Activated CD8-positive, alpha-beta T cell treated with anti-CD3 and anti-CD28 coated beads, Interleukin-2, amount 10 ng/mL, durations not matched to agents 7 days and 5 days (primary cell): Measurements from ENCODE around the gene GGNBP2. TPM values are rescaled to one million over a fixed set of nuclear protein-coding genes. Genes with fewer than 3 reads are reported as not detected.

Source experiments
- ATAC-seq: fragments of 150-1000 bp; cut with Tn5 transposase; one replicate; pipeline ENCODE4 v1.10.0; 2021; ENCODE audit warnings: moderate library complexity
- CTCF ChIA-PET: fragments of 350-600 bp; sonication (Branson Sonifier 250); formaldehyde crosslinking; loops from one replicate; lab custom pipeline; 2021; ENCODE audit warnings: antibody characterized with exemption; lab: Charles Lee
- POLR2A ChIA-PET: fragments of 350-600 bp; sonication (Branson Sonifier 250); formaldehyde crosslinking; loops from one replicate; lab custom pipeline; 2021; ENCODE audit warnings: antibody characterized with exemption; lab: Charles Lee
- DNase-seq: peaks from one replicate; pipeline ENCODE4 v3.0.0-alpha.2; 2020
- H3K27ac Mint-ChIP-seq: one replicate; pipeline ENCODE4 v1.8.0; 2021; ENCODE audit warnings: mild to moderate bottlenecking, mixed read lengths
- H3K27me3 Mint-ChIP-seq: one replicate; pipeline ENCODE4 v1.8.0; 2021; ENCODE audit warnings: low read depth, mixed read lengths
- H3K36me3 Mint-ChIP-seq: one replicate; pipeline ENCODE4 v1.8.0; 2021; ENCODE audit warnings: low read depth, mixed read lengths
- H3K4me1 Mint-ChIP-seq: one replicate; pipeline ENCODE4 v1.8.0; 2021; ENCODE audit warnings: low read depth, mixed read lengths
- H3K4me3 Mint-ChIP-seq: one replicate; pipeline ENCODE4 v1.8.0; 2021; ENCODE audit warnings: mild to moderate bottlenecking, mixed read lengths
- H3K9me3 Mint-ChIP-seq: one replicate; pipeline ENCODE4 v1.8.0; 2022; ENCODE audit warnings: mixed read lengths; ENCODE audit not compliant: insufficient read depth
- total RNA-seq, 2 experiments: library from RNA; stranded (reverse); gene quantifications; one replicate each; pipeline ENCODE4 v1.2.3, GENCODE V29; 2021

The GGNBP2 gene
- total RNA-seq, 2 experiments from 2014 or later: 112 to 122 TPM

DNA sequence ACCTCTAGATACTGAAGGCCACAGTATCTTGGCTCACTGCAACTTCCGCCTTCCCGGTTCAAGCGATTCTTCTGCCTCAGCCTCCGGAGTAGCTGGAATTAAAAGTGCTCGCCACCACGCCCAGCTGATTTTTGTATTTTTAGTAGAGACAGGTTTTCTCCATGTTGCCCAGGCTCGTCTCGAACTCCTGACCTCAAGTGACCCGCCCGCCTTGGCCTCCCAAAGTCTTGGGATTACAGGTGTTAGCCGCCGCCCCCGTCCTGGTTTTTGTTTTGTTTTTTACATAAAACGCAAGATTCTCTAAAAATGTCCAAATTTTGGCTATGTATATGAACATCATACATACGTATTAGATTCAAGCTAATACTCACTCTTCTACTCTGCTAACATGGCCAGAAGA is 2.0 kb upstream of the GGNBP2 start:
- no peak overlapping the region for H3K27ac Mint-ChIP-seq
- no peak overlapping the region for H3K4me3 Mint-ChIP-seq

DNA sequence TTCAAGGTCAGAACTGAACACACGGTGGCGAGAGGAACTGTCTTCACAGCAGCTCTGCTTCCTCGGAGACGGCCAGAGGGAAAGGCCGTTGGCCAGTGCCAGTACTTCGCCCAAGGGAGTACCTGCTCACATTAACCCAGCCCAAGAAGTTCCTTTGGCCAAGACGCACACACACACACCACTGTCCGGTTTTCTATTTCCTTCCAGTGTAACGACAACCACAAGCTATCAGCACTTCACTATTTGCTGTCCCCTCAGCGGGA is 744 bp upstream of the GGNBP2 start:
- peaks cover 28% of the 10 kb centered on the region for H3K4me1 Mint-ChIP-seq
- ChIA-PET POLR2A (interaction anchor here (0.6 to 4.7 kb wide), 4 partner anchors 9 to 701 kb away, joined by 3 to 84 read pairs (median 4); partner anchors contain the start of genes MYO19, PIGW and ZNHIT3), CTCF (interaction anchor here (1.6 to 3.9 kb wide), 2 partner anchors 9 to 59 kb away, joined by 7 to 35 read pairs; partner anchors contain the start of genes MYO19 and PIGW)
- peaks cover 43% of the 10 kb centered on the region for H3K36me3 Mint-ChIP-seq
- H3K4me3 Mint-ChIP-seq: peak overlapping the region; percentile 93
- DNase-seq: peak; percentile 46
- no peaks in the 10 kb centered on the region for H3K27me3 Mint-ChIP-seq
- ATAC-seq: no peak
- H3K27ac Mint-ChIP-seq: peak overlapping the region; percentile 98
- no peaks in the 10 kb centered on the region for H3K9me3 Mint-ChIP-seq

More for the DNA sequence above, 2.0 kb upstream of the GGNBP2 start:
- H3K4me1 Mint-ChIP-seq: peaks cover 21% of the 10 kb centered on the region
- no peaks in the 10 kb centered on the region for H3K27me3 Mint-ChIP-seq
- no peaks in the 10 kb centered on the region for H3K9me3 Mint-ChIP-seq
- CTCF ChIA-PET: interaction anchor here (1.6 kb wide), 1 partner anchor 60 kb away, joined by 7 read pairs; no protein-coding TSS in a partner anchor
- no peak for ATAC-seq
- DNase-seq: no peak
- peaks cover 40% of the 10 kb centered on the region for H3K36me3 Mint-ChIP-seq
- POLR2A ChIA-PET: interaction anchor here (4.7 kb wide), 1 partner anchor 8 kb away, joined by 84 read pairs; the partner anchor contains the start of genes MYO19 and PIGW

DNA sequence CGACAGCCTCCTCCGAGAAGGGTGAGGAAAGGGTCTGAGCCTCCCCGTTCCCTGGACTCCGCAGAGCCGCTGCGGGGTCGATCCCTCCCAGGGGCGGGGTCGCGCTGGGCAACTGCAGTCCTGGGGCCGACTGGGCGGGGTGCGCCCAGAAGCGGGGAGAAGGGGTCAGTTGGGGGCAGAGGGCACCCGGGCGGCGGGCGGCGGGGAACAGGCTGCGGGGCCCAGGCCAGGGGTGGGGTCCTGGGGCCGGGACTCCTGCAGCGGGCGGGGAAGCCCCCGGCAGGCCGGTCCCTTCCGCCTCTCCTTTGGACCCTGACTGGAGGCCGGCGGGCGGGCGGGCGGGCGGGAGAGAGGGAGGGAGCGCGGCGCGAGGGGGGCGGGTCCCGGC is 352 bp downstream of the GGNBP2 start:
- ChIA-PET CTCF (interaction anchor here (1.9 to 3.9 kb wide), 3 partner anchors 10 to 57 kb away, joined by 6 to 35 read pairs (median 12); partner anchors contain the start of genes MRM1, MYO19 and PIGW), POLR2A (interaction anchor here (1.0 to 4.7 kb wide), 7 partner anchors 10 to 1061 kb away, joined by 3 to 84 read pairs (median 4); partner anchors contain the start of genes ACACA, MRM1, MYO19 and PIGW)
- peak overlapping the region; percentile 98 for H3K27ac Mint-ChIP-seq

DNA sequence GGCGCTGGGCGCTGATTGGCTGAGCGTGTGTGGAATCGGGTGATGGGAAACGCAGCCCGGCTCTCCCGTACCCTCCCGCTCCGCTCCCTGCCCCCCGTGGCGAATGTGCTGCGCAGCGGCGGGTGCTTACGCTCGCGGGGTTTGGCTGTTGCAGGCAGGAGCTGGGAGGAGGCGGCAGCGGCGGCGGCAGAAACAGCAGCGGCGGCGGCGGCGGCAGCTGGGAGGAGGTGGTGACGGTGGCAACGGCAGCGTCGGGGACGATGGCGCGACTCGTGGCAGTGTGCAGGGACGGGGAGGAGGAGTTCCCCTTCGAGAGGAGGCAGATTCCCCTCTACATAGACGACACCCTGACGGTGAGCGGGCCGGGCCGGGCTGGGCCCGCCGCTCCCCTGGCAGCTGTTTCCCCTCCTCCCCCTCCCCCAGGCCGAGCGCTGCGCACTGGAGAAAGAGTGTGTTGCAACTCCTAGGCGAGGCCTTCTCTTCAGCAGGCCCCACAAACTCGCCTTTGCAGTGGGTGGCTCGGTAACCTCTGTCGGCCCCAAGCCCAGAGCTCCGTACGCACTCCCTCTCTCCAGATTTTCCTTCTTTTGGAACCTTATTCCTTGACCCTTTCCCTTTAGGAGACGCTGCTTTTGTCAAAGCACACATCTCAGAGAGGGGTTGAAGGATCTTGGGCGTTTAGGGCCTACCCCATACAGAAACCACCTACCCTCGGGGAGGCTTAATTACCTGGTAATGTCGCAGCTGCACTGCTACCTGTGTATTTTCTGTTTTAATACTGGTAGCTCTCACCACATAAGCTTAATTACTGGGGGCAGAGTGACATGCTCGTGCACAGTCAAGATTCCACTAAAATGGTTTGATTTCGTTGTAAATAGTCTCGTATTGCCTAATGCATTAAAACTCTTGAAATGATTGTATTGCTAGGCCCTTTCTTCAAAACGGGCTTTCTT is 1.0 kb downstream of the GGNBP2 start:
- H3K4me1 Mint-ChIP-seq: peaks cover 43% of the 10 kb centered on the region
- H3K27ac Mint-ChIP-seq: peak overlapping the region; percentile 95
- ATAC-seq (peak; percentile 83), DNase-seq (peak; percentile 96)
- H3K36me3 Mint-ChIP-seq: peaks cover 53% of the 10 kb centered on the region
- ChIA-PET CTCF (interaction anchor here (1.9 to 3.9 kb wide), 3 partner anchors 9 to 57 kb away, joined by 6 to 35 read pairs (median 12); partner anchors contain the start of genes MRM1, MYO19 and PIGW), POLR2A (interaction anchor here (0.6 to 4.7 kb wide), 15 partner anchors 10 to 1274 kb away, joined by 3 to 84 read pairs (median 4); partner anchors contain the start of genes ACACA, MRM1, MYO19 and PIGW)
- H3K27me3 Mint-ChIP-seq: no peaks in the 10 kb centered on the region
- peak overlapping the region; percentile 87 for H3K4me3 Mint-ChIP-seq
- no peaks in the 10 kb centered on the region for H3K9me3 Mint-ChIP-seq

More for the DNA sequence above, 352 bp downstream of the GGNBP2 start:
- Mint-ChIP-seq H3K36me3 (peaks cover 49% of the 10 kb centered on the region), H3K4me3 (peak overlapping the region; percentile 93), H3K4me1 (peaks cover 37% of the 10 kb centered on the region), H3K9me3 (no peaks in the 10 kb centered on the region), H3K27me3 (no peaks in the 10 kb centered on the region)
- DNase-seq (no peak), ATAC-seq (peak; percentile 61)

DNA sequence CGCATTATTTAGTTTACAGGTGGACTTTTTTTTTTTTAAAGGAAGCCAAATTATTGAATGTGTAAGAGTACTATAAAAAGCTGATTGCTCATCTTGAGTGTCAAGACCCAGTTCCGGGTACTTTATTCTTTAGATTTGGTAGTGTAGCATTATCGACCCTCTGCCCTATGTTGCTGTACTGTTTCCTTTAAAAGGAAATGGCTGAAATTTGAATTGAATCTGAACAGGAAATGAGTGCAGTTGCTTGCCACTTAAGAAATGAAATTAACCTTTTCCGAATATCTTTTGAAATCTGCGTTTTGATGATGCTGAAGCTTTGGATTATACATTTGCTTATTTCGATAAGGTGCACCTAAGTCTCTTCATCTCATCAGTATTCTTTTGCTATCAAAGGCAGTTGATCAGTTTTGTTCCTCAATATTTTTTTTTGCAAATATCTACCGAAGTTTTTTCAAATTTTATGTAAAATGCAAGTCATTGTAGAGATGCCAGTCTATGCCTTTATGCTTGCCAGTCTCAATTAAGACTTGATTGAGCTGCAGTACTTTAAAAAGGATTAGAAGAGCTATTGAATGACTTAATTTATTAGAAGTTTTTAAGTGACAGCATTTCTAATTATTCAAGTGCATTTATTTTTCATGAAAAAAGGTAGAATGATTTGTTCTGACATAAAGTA is 1.8 kb downstream of the GGNBP2 start:
- Mint-ChIP-seq H3K9me3 (no peaks in the 10 kb centered on the region), H3K4me1 (peaks cover 46% of the 10 kb centered on the region), H3K27ac (peak overlapping the region; percentile 95), H3K27me3 (no peaks in the 10 kb centered on the region), H3K4me3 (peak overlapping the region; percentile 87), H3K36me3 (peaks cover 55% of the 10 kb centered on the region)
- DNase-seq (no peak), ATAC-seq (no peak)
- POLR2A ChIA-PET: interaction anchor here (0.6 to 4.7 kb wide), 8 partner anchors 9 to 1274 kb away, joined by 4 to 84 read pairs (median 5); partner anchors contain the start of genes MRM1, MYO19 and PIGW
- CTCF ChIA-PET: interaction anchor here (0.5 to 3.9 kb wide), 5 partner anchors 9 to 56 kb away, joined by 3 to 35 read pairs (median 6); partner anchors contain the start of genes MRM1, MYO19 and PIGW

DNA sequence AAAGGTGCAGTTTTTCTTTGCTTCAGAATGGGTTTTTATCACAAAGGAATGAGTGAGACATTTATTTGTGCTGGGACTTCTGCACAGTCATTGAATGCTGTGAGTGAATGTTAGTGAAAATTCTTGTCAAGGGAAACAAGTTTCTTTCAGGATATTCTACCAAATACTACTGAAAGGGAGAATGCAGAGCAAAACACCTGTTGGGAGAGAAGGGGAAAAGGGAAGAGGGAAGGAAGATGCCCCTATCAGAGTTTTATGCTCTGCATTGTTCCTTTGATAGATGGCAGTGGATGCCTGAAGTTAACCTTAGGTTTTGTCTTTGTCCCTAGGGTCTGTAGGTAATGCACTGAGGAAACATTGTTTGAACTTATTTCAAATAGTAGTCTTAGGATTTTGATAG is 3.1 kb downstream of the GGNBP2 start:
- H3K4me3 Mint-ChIP-seq: peak overlapping the region; percentile 87
- H3K27me3 Mint-ChIP-seq: no peaks in the 10 kb centered on the region
- no peaks in the 10 kb centered on the region for H3K9me3 Mint-ChIP-seq
- CTCF ChIA-PET: no interaction called here
- DNase-seq (no peak), ATAC-seq (no peak)
- POLR2A ChIA-PET: interaction anchor here (1.3 to 1.7 kb wide), 2 partner anchors 14 to 175 kb away, joined by 4 to 6 read pairs; partner anchors contain the start of gene MYO19
- H3K4me1 Mint-ChIP-seq: peaks cover 55% of the 10 kb centered on the region
- H3K36me3 Mint-ChIP-seq: peaks cover 58% of the 10 kb centered on the region
- H3K27ac Mint-ChIP-seq: peak overlapping the region; percentile 73

DNA sequence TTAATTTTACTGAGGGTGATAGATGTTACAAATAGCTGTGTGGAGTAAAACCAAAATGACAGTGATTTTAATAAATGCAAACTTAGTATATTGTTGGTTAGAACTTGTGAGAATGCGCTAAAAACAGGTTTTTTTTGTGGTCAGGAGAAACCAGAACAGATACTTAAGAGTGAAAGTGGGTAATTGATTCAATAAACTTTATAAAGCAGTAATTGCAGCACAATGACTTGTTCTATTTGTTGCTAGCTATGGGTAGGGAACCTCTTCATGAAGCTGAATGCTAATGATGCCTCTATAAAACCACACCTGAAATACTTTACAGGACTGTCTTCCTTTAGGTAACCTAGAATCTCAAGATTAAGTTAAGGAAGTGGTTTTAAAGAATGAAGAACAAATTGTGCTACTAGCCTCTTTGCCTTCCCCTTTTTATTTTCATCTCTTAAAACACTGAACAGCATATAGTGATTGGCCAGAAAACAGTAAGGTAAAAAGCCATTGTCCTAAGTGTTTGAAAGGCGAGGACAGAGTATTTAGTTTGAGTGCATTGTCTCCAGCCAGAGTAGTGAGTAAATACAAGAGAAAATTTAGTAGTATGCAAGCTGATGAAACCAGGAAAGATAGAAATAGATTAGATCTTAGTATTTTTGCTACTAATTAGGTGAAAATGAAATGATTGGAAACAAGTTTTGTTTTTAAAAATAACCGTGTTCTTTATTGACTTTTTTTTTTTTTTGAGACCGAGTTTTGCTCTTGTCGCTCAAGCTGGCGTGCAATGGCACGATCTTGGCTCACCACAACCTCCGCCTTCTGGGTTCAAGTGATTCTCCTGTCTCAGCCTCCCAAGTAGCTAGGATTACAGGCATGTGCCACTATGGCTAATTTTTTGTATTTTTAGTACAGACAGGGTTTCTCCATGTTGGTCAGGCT is 6.0 kb downstream of the GGNBP2 start:
- H3K36me3 Mint-ChIP-seq: peaks cover 68% of the 10 kb centered on the region
- H3K27me3 Mint-ChIP-seq: no peaks in the 10 kb centered on the region
- peaks cover 57% of the 10 kb centered on the region for H3K4me1 Mint-ChIP-seq
- POLR2A ChIA-PET: interaction anchor here (1.8 kb wide), 1 partner anchor 50 kb away, joined by 5 read pairs; the partner anchor contains the start of gene MRM1
- no peaks in the 10 kb centered on the region for H3K9me3 Mint-ChIP-seq
- peak; percentile 24 for ATAC-seq
- H3K4me3 Mint-ChIP-seq: peak overlapping the region; percentile 54
- CTCF ChIA-PET: interaction anchor here (2.0 kb wide), 1 partner anchor 51 kb away, joined by 8 read pairs; the partner anchor contains the start of gene MRM1
- no peak for DNase-seq
- H3K27ac Mint-ChIP-seq: peak overlapping the region; percentile 77

DNA sequence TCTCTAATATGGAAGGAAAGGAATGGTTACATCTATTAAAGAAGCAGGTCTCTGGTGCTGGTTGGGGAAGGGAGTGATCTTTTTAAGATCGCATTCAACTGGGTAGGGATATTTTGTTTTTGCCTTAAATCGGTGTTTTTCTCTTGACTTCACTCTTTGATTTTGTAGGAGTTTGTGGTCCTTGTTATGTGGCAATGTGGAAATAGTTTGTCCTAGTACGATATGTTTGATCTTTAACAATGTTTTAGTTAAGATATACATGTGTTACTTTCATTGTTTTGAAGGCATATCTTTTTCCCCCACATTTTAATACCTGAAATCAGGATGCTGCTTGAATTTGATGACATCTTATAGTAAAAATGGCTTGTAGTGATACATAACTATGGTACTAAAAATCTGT is 8.7 kb downstream of the GGNBP2 start:
- peaks cover 46% of the 10 kb centered on the region for H3K4me1 Mint-ChIP-seq
- ChIA-PET CTCF (no interaction called here), POLR2A (no interaction called here)
- no peak overlapping the region for H3K4me3 Mint-ChIP-seq
- DNase-seq (no peak), ATAC-seq (no peak)
- H3K27me3 Mint-ChIP-seq: no peaks in the 10 kb centered on the region
- H3K36me3 Mint-ChIP-seq: peaks cover 67% of the 10 kb centered on the region
- H3K27ac Mint-ChIP-seq: peak overlapping the region; percentile 9
- no peaks in the 10 kb centered on the region for H3K9me3 Mint-ChIP-seq

DNA sequence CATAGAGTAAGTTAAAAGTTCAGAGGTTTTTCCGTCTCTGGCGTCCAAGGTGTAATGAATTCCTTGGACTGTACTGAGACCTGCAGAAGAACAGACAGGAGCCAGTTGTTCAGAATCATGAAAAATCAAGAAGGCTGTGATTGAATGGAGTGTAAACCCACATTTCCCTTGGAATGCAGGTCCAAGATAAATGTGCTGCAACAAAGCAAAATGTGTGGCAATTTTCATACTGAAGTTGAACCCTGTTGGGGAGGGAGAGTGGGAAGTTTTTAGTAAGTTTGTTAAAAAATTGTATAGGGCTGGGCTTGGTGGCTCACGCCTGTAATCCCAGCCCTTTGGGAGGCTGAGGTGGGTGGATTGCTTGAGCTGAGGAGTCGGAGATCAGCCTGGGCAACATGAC is 21.4 kb downstream of the GGNBP2 start:
- ChIA-PET CTCF (interaction anchor here (1.3 kb wide), 1 partner anchor 14 kb away, joined by 3 read pairs; no protein-coding TSS in a partner anchor), POLR2A (no interaction called here)
- ATAC-seq (no peak), DNase-seq (no peak)
- H3K4me1 Mint-ChIP-seq: peaks cover 4% of the 10 kb centered on the region
- H3K9me3 Mint-ChIP-seq: no peaks in the 10 kb centered on the region
- H3K27me3 Mint-ChIP-seq: no peaks in the 10 kb centered on the region
- no peak overlapping the region for H3K27ac Mint-ChIP-seq
- no peak overlapping the region for H3K4me3 Mint-ChIP-seq
- peaks cover 60% of the 10 kb centered on the region for H3K36me3 Mint-ChIP-seq

DNA sequence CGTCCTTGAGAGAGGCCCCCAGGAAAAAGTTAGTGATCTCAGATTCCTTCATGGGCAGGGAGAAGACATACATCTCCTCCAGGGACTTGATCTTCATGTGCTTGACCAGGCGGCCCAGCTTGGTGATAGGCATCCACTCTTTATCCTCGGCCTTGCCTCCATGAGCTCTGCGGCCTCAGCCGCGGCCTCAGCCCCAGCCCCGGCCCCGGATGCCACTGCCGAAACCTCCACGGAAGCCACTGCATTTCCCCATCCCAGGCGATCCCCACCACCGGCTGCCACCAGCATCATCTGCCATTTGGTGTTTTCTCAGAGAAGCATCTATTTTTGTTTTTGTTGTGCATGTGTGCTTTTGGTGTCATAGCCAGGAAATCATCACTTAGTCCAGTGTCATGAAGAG is 30.3 kb downstream of the GGNBP2 start:
- Mint-ChIP-seq H3K4me1 (peaks cover 5% of the 10 kb centered on the region), H3K27me3 (no peaks in the 10 kb centered on the region), H3K4me3 (no peak overlapping the region), H3K9me3 (no peaks in the 10 kb centered on the region), H3K27ac (no peak overlapping the region), H3K36me3 (peaks cover 57% of the 10 kb centered on the region)
- CTCF ChIA-PET: no interaction called here
- POLR2A ChIA-PET: interaction anchor here (0.7 kb wide), 1 partner anchor 8 kb away, joined by 3 read pairs; no protein-coding TSS in a partner anchor
- no peak for ATAC-seq
- DNase-seq: no peak
